Stimulated activated CD4-positive, alpha-beta T cell treated with anti-CD3 and anti-CD28 coated beads, TNF-alpha, amount 100 ng/mL, for 48 hours (primary cell): ENCODE results near the gene TTC7B.
"Not testable (repeated sequence)": the region's sequence is repeated elsewhere in the genome, so short reads cannot be mapped to it uniquely, and the experiment has no call there.

Experiments
- DNase-seq, 3 donors: peaks; one replicate each; pipeline ENCODE4 v3.0.0-alpha.2; 2020; ENCODE audit warnings: low read depth in 3 of 3

The TTC7B gene, protein sequence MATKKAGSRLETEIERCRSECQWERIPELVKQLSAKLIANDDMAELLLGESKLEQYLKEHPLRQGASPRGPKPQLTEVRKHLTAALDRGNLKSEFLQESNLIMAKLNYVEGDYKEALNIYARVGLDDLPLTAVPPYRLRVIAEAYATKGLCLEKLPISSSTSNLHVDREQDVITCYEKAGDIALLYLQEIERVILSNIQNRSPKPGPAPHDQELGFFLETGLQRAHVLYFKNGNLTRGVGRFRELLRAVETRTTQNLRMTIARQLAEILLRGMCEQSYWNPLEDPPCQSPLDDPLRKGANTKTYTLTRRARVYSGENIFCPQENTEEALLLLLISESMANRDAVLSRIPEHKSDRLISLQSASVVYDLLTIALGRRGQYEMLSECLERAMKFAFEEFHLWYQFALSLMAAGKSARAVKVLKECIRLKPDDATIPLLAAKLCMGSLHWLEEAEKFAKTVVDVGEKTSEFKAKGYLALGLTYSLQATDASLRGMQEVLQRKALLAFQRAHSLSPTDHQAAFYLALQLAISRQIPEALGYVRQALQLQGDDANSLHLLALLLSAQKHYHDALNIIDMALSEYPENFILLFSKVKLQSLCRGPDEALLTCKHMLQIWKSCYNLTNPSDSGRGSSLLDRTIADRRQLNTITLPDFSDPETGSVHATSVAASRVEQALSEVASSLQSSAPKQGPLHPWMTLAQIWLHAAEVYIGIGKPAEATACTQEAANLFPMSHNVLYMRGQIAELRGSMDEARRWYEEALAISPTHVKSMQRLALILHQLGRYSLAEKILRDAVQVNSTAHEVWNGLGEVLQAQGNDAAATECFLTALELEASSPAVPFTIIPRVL

DNA sequence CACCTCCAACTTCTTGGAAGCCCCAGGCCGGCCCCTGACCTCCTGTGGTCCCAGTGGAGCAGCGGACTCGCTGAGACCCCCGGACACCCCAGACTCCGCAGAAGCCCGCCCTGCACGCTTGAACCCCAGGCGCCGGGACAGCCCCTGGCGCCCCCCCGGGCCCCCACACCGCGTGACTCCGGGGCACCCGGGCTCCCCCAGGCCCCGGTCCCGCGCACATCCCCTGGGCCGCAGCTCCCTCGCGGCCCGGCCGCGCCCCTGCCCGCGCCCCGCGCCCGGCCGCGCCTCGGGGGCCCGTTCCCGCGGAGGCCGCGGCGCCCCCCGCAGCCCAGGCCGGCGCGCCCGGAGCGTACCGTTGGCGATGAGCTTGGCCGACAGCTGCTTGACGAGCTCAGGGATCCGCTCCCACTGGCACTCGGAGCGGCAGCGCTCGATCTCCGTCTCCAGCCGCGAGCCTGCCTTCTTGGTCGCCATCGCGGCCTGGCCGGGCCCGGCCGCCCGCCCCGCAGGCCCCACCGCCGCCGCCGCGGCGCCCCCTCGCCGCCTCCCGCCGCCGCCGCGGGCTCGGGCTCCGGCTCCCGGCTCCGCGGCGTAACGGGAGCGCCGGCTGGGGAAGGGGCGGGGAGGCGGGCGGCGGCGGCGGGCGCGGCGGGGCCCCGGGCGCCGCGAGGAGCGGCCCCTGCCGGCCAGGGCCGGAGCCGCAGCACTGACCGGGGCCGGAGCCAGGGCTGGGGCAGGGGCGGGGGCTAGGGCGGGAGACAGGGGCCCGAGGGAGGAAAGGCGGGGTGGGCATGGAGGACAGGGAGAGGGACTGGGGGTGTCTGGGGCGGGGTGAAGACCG, at the start of gene TTC7B:
Gene TTC7B, minus strand, starts transcription at position 609 of the 841 bp plus-strand sequence. Its CDS starts 135 bp downstream, at position 474.
- no peak for DNase-seq

DNA sequence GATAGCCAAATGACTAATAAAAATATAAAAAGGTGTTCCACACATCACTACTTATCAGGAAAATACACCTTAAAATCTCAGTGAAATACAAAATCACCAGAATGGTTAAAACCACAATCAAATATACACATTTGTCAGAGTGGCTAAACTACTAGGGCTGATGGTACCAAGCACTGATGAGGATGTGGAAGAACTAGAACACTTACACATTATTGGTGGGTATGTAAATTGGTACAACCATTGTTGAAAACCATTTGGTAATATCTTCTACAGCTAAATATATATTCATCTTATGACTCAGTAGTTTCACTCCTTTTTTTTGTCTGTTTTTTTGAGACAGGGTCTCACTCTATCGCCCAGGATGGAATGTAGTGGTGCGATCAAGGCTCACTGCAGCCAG, 48.5 kb upstream of the TTC7B start:
- no peak for DNase-seq

DNA sequence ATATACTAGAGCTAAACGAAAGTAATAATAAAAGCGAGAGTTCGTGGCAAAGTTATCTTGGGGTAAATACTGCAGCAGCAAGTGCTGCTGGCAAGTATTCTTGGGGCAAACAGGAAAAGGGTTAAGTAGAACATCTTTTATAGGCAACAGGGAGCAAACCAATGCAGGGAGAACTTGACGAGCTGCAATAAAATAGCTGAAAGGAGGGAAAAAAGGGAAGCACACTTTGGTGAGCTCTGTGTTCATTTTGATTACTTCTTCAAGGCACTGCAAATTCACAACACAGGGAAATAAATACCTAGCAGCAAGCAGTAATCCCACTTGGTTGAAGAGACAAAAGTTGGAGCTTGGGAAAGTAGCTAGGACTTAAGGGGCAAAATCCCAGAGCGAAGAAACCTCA, 42.3 kb upstream of the TTC7B start:
- DNase-seq, result no peak

DNA sequence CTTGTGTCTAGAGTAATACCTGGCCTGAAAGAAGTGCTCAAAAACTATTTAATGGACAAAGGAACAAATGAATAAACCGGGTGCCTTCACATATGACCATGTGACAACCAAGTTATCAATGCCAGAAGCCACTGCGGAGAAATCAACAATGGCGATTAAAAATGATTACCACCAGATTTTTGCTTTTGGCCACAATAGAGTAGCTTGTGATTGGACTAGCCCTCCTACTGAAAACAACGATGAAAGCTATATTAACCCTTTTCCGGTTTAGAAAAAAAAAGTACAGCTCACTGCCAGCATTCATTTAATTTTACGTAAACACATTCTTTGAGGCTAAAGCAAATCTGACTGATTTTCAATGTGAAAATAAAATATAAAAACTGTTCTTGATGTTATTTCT, 41.6 kb upstream of the TTC7B start:
- DNase-seq, result no peak

GRCh38 chr14:90856115-90856514, 39.9 kb upstream of the TTC7B start:
- not testable (repeated sequence) for DNase-seq

DNA sequence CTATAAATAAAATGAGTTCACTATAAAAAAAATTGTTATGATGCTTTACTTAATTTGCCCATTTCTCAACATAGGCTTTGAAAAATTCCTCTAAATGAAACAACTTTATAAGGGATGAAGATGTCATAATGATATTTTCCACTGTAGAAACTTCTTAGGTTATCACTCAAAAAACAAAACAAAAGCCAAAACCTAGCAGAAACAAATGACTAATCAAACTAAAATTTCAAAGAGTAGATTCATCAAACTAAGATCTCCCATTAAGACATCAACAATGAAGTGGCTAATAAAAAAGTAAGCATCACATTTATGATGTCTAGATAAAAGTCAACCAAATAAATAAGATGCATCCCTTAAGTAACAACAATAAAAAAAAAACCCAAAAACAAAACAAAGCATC, 36.9 kb upstream of the TTC7B start:
- no peak for DNase-seq

GRCh38 chr14:90851327-90852036, 35.3 kb upstream of the TTC7B start:
- no peak for DNase-seq

GRCh38 chr14:90850487-90850886, 34.3 kb upstream of the TTC7B start:
- DNase-seq, result no peak

DNA sequence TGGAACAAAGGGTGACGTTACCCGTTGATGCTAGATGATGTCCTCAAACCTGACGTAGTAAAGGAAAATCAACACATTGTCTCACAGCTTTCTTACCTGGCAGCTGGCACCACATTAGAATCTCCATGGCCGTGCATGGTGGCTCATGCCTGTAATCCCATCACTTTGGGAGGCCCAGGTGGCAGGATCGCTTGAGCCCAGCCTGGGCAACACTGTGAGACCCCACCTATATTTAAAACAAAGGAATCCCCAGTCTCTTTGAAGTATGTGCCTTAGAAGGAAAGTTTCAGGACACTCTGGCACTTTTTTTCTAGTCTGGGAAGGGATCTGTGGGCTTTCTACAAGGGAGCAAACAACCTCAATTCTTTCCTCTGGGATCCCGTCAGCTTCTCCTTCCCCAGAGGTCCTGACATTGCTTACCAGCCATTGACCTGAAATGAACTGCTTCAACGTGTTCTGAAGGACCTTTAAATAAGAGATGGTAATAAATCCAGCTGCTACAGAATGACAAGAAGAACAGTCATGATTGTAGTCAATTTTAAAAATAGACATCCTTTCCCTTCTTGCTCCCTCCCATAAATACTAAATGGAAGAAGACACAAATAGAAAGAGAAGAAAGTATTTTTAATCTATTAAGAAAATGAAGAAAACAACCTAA, 33.7 kb upstream of the TTC7B start:
- no peak for DNase-seq

DNA sequence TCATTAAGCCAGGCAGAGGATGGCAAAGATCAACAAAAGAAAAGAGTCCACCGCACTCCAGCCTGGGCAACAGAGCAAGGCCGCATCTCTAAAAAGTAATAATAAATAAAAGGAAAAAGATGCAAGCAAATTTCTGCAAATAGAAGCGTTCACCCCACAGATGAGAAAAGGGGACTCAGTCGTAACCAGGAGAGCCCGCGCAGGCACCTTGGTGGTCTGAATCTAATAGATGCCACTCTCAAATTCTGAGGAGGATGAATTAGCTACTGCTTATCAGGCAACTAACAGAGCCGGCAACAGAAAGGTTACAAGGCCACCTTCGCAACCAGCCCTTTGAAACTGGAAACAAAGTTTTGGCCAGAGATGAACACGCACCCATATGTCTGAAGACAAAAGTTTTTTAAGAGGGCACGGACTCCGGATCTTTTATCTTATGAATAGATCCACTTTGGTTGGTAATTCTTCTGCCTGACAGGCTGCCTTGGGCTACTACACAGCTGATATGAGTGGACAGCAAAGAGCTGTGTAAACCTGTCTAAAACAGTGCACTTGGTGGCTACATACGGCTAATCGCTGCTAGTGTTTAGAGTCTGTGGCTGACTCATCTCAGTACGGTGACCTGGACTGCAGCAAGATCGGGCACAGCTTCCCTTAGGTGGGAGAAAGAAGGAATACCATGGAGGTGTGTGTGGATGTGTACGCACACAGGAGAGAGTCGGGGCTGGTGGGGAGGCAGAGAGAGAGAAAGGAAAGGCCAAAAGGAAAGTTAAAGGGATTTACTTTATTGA, 32.9 kb upstream of the TTC7B start:
- DNase-seq, result no peak

DNA sequence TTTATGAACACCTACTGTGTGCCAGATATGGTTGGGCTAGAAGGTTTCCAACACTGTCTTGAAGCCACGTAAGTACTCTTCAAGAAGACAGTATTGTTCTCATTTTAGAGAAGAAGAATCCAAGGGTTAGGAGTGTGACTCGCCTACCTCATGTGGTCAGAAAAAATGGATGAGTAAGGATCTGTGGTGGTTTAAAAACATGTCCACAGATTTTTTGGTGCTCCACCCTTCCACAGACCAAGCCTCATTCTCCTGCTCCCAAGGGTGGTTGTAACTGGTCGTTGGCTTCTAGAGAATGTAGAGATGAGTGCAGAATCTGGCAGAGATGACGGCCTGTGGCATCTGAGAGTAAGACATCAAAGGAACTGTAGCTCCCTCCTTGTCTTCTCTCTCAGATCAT, 30.3 kb upstream of the TTC7B start:
- DNase-seq, result no peak

- DNase-seq, result no peak
Measured at GRCh38 chr14:90844321-90844720, 28.1 kb upstream of the TTC7B start.

DNA sequence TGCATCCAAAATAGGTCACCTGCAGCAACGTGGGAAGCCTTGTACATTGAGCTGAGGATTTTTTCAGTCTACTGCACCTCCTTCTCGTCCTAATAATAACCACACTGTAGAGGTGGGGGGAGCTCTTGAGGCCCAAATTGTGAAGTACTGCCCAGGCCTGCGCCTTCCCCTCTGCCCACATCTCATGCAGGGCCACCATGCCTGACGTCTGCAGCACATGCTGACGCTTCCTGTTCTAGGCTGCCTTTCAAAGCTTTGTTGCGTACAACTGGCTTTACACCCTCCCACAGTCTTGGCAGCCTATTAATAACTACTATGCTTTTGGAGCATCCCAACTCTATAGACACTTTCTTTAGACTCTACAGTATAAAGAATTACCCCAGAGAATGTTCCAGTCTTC, 26.5 kb upstream of the TTC7B start:
- DNase-seq, result no peak

GRCh38 chr14:90840667-90841066, 24.4 kb upstream of the TTC7B start:
- DNase-seq, result not testable (repeated sequence)

DNA sequence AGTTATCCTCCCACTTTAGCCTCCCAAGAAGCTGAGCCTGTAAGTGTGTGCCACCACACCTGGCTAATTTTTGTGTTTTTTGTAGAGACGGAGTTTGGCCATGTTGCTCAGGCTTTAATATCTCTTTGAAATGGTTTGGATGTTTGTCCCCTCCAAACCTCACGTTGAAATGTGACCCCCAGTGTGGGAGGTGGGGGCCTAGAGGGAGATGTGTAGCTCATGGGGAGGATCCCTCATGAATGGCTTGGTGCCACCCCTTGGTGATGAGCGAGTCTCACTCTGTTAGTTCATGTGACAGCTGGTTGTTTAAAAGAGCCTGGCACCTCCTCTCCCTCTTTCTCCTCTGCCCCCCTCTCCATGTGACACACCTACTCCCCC, 23.6 kb upstream of the TTC7B start:
- DNase-seq, result no peak

GRCh38 chr14:90839024-90839888, 23.0 kb upstream of the TTC7B start:
- no peak for DNase-seq

- not testable (repeated sequence) for DNase-seq
Measured at GRCh38 chr14:90838531-90838930, 22.3 kb upstream of the TTC7B start.

GRCh38 chr14:90837355-90837754, 21.1 kb upstream of the TTC7B start:
- no peak for DNase-seq

- DNase-seq, result no peak
Measured at GRCh38 chr14:90836692-90837063, 20.4 kb upstream of the TTC7B start.
